Ramos (cell line): ENCODE measurements around the gene PIK3R5.

ENCODE experiments used
- in situ Hi-C: fragments of 300-500 bp; cut with MboI; formaldehyde crosslinking; loops from one replicate; pipeline ENCODE4 v1.14.3; 2022; ENCODE audit warnings: low sequenced_read_pairs; ENCODE audit not compliant: unreplicated experiment

Gene PIK3R5, protein sequence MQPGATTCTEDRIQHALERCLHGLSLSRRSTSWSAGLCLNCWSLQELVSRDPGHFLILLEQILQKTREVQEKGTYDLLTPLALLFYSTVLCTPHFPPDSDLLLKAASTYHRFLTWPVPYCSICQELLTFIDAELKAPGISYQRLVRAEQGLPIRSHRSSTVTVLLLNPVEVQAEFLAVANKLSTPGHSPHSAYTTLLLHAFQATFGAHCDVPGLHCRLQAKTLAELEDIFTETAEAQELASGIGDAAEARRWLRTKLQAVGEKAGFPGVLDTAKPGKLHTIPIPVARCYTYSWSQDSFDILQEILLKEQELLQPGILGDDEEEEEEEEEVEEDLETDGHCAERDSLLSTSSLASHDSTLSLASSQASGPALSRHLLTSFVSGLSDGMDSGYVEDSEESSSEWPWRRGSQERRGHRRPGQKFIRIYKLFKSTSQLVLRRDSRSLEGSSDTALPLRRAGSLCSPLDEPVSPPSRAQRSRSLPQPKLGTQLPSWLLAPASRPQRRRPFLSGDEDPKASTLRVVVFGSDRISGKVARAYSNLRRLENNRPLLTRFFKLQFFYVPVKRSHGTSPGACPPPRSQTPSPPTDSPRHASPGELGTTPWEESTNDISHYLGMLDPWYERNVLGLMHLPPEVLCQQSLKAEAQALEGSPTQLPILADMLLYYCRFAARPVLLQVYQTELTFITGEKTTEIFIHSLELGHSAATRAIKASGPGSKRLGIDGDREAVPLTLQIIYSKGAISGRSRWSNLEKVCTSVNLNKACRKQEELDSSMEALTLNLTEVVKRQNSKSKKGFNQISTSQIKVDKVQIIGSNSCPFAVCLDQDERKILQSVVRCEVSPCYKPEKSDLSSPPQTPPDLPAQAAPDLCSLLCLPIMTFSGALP

DNA sequence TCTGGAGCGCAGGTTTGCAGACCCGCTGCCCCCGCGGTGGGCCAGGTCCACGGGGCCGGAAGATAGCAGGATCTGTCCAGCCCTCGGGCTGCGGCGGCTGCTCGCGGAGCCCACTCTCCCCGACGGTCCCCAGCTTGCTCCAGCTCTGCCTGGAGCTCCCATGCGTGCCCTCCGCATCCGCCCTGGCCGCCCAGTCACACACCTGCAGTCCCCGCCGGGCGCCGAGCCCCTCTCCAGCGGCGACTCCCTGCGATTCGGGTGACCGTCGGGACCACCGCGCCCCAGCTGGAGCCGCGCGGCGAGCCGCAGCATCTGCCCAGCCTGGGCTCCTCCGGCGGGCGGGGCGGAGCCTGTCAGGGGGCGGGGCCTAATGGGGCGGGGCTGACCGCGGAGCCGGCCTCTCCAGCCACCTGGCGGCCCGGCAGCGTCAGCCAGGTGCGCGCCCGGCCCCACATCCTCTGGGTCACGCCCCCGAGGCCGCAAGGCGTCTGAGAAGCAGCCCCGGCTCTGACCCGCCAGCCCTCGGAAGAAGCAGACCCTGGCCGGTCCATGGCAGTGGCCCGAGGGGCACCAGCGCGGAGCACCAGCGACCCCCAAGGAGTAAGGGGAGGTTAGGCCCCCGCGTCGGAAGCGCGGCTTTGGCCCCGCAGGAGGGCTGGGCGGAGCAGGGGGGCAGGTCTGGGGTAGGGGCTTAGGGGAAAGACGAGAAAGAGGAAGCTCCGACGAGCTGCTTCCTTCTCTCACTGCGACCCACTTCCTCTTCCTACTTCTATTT lies at the start of gene PIK3R5:
PIK3R5 (minus strand) TSS at position 314 of the 775 bp plus-strand sequence. CDS start 54,213 bp downstream, outside the sequence.
- in situ Hi-C loops, result no loop called here

DNA sequence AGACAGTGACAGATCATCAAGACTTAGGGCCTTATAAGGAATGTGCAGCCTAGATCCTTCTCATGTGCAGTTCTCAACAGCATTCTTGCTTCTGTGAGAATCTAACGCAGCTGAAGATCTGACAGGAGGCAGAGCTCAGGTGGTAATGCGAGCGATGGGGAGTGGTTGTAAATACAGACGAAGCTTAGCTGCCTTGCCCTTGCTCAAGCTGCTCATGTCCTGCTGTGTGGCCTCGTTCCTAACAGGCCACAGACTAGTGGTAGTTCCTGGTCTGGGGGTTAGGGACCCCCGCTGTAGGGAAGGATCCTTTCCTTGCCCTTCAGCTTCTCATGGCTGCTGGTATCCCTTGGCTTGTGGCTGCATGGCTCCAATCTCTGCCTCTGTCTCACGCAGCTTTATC lies 45.5 kb upstream of the PIK3R5 start:
- in situ Hi-C loops, result no loop called here

DNA sequence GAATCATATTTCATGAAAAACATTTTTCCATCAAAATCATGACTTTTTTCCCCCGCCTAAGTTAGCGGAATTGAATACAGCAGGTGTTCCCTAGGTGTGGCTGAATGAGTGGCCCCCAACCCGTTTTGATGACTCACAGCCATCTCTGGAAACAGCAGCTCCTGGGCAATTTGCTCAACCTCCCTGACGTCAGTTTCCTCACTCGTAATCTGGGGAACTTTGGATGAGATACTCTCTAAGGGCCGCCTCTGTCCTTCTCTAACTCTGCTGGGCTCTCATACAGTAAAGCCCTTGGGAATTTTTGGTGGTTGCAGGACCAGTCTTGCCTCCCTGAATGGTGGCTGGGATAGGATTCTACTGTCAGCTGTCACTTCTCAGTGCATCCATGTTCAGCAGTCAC lies 44.2 kb upstream of the PIK3R5 start:
- in situ Hi-C loops, result no loop called here

DNA sequence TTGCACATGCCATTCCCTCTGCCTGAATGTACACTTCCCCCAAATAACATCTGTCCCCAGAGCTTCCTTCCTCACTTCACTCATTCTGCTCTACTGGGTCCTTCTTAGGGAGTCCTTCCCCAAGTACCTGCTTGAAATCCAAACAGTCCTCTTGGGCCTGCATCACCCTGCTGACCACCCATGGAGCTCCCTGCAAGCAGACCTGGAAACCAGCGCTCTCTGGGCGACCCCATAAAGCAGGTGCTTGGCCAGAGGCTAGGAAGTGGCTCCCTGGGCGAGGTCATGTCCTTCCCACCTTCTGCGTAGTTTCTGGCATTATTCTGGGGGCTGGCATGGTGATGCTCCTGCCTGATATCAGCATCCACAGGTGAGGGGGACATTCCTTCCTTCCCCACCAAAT lies 43.6 kb upstream of the PIK3R5 start:
- in situ Hi-C loops, result no loop called here

DNA sequence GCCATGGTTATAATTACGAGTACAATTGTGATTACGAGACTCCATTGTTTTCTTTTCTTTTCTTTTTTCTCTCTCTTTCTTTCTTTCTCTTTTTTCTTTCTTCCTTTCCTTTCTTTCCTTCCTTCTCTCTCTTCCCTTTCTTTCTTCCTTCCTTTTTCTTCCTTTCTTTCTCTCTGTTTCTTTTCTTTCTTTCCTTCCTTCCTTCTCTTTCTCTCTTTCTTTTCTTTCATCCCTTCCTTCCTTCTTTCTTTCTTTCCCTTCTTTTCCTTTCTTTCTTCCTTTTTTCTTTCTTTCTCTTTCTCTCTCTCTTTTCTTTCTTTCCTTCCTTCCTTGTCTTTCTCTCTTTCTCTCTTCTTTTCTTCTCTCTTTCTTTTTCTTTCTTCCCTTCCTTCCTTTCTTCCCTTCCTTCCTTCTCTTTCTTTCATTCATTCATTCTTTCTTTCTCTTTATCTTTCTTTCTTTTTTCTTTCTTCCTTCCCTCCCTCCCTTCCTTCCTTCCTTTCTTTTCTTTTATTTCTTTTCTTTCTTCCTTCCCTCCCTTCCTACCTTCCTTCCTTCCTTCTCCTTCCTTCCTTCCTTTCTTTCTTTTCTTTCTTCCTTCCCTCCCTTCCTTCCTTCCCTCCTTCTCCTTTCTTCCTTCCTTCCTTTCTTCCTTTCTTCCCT lies 41.7 kb upstream of the PIK3R5 start:
- in situ Hi-C loops, result no loop called here

DNA sequence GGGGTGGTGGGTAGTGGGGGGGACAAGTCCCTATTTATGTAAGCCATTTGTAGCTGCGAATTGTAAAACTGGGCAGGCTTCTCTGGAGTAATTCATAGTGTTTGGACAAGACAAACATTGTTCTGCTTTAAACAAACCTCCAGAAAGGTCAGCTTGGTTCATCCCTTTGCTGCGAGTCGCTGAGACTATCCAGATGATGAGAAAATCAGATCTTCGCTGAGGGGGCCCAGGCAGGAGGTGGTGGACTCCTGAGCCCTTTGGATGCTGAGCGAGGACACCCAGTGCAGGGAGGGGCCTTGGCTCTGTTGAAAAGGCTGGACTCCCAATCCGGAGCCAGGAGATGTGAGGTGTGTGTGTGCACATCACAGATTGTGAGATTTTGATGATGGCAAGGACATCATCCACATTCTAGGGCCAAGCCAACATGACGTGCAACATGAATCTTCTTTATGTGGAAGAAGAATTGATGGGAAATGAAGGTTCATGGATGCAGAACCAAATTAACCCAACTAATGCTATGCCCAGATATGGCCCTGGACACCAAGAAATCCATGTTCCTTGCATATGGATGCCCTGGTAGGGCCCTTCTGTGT lies 40.8 kb upstream of the PIK3R5 start:
- in situ Hi-C loops, result no loop called here

DNA sequence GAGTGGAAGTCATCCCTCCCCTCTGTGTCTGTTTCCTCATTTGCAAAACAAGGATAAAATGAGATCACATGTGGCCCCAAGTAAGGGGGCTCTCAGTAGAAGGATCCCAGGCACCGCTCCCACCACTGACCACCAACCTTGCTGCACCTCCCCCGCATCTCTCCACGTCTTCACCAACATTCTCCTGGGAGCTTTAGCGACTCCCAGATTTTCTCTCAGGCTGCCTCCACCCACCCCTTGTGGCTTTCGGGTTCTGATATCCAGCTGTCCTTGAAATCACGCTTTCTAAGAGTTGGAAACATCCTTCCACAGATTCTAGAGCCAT lies 39.4 kb upstream of the PIK3R5 start:
- in situ Hi-C loops, result no loop called here

DNA sequence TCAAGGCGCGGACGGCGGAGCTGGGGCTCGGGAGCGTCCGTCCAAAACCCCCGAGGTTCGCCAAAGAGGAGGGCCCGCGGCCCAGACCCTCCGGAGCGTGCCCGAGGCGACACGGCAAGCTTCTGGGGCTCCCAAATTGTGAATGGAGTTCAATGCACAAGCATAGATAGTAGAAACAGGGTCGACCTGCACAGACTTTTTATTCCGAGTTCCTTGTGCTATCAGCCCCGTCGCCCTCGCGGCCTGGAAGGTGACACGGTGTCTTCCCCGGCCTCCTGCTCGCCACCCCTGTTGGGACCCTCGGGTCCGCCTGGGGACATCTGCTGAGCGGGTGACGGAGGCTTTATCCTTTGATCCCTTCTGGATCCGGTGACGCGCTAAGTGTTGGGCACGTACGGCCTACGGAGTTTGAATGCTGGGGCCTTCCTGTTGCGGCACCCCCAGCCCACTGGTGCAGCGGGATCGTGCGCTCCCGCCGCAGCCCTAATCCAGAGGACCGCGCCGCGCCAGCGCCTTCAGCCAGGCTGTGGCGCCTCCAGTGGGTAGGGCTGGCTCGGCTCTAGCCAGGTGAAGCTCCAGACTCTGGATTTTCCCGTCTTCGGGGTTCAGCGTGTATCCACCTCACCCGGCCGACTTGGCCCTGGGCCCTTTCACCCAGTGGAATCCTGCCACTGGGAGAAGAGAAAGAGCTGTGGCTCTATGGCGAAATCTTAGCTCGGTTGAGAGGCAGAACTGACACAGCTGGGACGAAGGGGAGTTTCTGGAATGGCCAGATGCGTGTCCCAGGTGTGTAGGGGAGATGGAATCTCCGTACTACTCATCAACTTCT lies 38.8 kb upstream of the PIK3R5 start:
- in situ Hi-C loops, result no loop called here

DNA sequence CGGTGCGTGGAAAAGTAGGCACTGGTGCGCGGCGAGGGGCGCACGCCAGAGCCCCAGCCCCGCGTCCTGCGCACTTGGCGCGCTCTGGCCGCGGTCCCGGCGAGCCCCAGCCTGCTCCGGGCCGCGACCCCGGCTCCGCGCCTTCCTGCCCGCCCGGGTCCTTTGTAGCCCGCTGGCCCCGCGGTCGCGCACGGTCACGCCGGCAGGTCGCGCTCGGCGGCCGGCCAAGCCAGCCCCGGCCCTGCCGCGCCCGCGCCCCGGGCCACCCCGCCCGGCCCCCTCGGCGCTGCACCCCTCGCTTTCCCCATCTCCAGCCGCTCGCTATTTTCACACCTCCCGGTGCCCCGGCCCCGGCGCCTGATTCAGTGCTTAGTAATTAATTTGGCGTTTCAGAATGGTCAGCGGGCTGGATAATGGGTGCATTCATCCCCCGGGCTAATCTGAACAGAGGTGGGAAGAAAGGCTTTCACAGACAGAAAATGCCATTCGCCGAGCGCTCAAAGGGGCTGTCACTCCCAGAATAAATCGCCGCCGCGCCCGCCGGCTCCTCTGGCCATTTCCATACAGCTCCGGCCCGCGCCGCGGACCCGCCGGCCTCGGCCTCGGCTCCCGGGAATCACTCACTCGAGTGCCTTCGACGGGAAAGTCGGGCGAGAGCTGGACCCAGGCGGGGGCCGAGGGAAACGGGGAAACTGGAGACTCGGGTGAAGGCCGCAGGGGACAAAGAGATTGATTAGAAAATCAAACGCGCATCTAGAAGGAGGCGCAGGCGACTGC lies 38.0 kb upstream of the PIK3R5 start:
- in situ Hi-C loops, result no loop called here

DNA sequence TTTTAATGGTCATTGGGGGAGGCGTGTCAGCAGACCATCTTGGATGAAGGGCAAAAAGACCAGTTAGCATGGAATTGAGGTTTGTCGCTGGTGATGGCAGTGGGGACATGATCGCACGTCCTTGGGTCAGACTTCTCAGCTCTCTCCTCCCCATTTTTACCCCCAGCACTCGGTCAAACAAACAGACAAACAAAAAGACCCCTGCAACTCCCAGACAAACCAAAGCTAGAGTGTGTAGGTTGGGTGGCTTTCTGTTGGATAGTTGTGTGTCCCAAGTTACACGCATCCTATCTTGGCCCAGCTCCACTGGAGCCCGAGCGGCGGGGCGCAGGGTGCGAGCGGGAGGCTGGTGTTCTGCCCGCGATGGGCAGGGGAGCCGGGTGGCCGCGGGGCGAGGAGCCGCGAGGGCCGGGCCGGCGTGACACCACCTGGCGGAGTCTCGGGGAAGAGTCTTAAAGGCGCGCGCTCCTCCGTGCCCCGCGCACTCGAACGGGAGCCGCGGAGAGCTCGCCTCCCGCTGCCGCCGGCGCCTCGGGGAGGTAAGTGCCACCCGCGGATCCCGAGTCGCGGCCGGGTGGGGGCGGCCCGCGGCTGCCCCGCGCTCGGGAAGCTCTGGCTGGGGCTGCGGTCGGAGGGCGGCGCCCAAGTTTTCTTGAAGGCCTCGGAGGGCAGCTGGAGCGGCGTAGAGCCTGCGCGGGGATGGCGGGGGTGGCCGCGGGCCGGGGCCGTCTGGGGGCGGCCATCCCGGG lies 37.3 kb upstream of the PIK3R5 start:
- in situ Hi-C loops, result no loop called here

DNA sequence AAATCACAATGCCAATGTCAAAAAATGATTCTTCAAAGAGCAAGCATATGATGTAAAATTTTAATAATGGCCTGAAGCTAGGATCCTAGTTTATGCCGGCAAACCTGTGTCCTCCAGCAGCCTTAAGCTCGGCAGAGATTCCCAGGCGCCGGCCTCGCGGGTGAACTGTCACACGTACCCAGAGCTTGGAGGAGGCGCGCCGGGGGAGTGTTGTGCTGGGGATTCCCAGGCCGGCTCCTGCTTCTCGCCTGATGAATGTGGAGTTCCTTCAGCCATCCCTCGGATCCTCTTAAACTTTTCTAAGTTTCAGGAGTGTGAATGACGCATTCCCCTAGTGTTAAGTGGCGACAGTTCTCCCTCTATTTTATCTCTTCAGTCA lies 36.7 kb upstream of the PIK3R5 start:
- in situ Hi-C loops, result no loop called here

DNA sequence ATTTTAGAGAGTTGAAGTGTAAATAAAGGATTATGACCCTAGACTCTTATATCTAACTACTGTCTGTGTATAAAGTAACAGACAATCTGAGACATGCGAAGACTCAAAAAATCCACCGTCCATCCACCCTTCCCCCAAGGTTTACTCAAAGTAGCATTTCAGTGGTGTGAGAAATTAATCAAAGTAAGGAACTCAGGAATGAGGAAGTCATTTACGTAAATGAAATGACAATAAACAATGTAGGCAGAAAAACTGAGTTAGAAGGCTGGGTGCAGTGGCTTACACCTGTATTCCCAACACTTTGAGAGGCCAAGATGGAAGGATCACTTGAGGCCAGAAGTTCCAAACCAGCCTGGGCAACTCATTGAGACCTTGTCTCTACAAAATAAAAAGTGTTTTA lies 36.1 kb upstream of the PIK3R5 start:
- in situ Hi-C loops, result no loop called here

DNA sequence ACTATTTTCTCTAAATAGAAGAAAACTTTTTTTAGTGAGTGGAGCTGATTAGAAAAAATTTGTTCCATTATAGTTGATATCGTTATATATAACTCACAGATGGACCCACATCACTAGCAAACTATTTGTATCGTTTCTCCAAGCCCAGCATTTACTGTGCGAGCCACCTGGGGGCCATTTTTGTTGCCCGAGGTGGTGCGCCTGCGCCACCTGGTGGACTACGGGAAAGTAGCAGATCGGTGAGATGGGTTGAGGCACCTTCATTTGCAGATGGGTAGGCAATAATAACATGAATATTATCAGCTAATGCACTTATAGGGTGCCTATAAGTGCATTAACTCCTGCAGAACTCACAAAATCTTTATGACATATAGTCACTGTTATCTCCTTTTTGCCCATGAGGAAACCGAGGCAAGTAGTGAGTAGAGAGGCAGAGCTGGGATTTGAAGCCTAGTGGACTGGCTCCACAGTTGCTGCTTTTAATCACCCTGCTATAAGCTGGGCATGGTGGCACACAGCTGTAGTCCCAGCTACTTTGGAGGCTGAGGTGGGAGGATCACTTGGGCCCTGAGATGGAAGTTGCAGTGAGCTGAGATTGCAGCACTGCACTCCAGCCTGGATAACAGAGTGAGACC lies 32.6 kb upstream of the PIK3R5 start:
- in situ Hi-C loops, result loop anchor here (25.0 kb wide), 1 partner anchor 539 kb away; no protein-coding TSS in a partner anchor

DNA sequence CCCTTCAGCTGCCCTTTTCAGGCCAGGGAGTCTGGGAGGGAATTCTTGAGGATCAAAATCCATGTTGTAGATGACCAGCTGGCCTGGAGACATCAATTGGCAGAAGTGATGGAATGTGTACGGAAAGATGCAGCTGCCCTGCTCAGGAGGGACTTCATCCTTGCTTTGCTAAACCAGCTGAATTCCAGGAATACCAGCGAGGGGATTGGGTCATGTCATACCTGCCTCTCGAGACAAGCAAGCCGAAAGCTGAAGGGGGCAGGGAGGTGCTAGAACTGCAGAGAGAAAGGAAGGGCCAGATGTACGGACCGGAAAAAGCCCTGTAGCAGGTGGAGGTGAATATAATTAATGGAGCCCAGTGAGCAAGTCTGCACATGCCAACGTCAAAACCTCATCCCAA lies 30.2 kb upstream of the PIK3R5 start:
- in situ Hi-C loops, result loop anchor here (25.0 kb wide), 1 partner anchor 542 kb away; no protein-coding TSS in a partner anchor

DNA sequence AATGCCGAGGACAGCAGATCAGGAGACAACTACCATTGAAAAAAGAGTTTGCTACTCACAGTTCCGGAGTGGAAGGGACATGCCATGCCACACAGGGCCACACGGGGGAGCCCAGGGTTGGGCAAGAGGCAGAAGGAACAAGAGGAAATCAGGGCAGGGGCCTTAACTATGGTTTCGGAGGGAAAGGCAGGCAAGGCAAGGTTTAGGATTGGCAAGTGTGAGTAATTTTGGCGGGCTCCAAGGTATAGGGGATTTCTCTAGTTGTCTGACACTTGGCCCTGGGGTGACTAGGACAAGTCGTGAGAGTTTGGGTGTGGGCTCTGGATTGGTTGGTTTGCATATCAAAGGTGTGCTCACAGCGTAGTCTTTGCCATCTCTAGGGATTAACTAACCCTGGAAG lies 28.8 kb upstream of the PIK3R5 start:
- in situ Hi-C loops, result loop anchor here (25.0 kb wide), 1 partner anchor 543 kb away; no protein-coding TSS in a partner anchor

DNA sequence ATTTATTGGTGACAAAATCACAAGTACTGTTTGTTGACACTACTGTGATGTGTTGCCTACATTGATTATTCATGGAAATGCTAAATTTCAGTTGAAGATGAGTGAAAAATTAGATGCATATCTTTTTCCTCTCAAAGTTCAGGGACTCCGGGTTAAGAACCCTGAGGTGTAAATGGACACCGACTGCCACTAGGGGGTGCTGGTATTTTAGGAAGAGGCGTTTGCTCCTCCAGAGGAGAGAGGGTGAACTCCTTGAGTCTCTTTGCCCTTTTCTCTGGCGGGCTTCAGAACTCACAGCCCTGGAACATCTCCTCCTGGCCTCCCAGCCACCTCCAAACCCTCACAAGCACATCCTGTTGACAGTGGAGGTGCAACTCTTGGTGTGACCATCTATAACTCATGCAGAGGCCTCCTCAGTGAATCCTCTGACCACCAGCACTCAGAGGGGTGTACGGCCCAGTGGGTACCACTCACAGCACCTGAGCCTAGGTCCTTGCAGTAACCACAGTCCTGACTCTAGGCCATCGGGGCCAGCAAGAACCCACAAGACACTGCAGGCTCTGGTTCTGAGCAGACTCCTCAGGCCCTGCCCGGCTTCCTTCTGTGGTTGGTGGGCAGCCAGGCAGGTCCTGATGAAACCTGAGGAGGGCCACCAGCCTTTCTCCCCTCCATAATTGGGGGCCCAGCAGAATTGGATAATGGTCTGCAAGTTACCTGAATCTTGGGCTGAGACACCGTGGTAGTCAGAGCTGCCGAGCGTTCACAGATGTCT lies 26.2 kb upstream of the PIK3R5 start:
- in situ Hi-C loops, result loop anchor here (25.0 kb wide), 1 partner anchor 546 kb away; no protein-coding TSS in a partner anchor
